ENCODE measurements around the gene LYRM7.

DNA sequence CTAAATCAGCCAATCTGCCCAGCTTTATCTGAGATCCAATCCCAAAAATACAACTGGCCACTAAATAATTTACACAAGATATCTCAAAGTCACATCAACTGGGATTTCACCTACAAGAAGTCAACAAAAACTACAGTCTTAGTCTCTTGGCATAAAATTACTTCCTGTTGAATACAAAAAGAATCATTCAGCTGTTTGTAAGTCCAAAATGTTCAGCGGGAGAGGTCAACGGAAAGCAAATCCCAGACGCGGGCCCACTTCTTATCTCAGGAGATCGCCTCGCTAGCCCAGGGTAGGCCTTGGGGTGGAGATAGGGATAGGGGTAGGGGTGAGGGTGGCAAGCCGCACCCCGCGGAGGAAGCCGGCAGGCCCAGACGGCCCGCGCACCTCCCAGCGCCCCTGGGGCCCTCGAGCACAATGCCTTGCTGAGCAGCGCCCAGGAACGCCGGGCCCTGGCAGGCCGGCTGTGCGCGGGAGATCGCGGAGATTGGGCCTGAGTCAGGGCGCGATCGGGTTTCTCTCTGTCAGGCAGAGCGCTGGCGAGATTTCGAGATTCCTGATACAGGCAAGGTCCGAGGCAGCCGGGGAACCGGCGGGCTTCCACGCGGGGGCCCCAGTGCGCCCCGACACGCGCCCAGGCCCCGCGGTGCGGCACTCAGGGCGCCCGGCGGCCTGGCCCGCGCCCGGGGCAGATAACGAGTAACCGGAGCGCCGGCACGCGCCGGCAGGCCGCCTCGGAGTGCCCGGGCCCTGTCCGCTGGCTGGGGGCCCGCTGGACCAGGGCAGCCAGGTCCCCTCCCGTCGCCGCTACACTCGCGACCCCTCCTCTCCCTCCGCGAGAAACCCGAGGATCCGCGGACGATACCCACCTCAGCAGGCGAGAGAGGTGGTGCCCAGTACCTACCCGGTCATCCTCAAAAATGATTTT is 6.3 kb upstream of the LYRM7 start:
- TF ChIP-seq, protein P1, sequence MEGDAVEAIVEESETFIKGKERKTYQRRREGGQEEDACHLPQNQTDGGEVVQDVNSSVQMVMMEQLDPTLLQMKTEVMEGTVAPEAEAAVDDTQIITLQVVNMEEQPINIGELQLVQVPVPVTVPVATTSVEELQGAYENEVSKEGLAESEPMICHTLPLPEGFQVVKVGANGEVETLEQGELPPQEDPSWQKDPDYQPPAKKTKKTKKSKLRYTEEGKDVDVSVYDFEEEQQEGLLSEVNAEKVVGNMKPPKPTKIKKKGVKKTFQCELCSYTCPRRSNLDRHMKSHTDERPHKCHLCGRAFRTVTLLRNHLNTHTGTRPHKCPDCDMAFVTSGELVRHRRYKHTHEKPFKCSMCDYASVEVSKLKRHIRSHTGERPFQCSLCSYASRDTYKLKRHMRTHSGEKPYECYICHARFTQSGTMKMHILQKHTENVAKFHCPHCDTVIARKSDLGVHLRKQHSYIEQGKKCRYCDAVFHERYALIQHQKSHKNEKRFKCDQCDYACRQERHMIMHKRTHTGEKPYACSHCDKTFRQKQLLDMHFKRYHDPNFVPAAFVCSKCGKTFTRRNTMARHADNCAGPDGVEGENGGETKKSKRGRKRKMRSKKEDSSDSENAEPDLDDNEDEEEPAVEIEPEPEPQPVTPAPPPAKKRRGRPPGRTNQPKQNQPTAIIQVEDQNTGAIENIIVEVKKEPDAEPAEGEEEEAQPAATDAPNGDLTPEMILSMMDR (conservative IDR thresholded peaks at IDR 0.05 in 1 of 2, IDR thresholded peaks at IDR 0.05 in 1 of 2; ENCODE audit: low read depth in 1 of 2, low read length in 2 of 2), result no peak
- TF ChIP-seq EZH2 (IDR thresholded peaks at IDR 0.05; ENCODE audit: low read length, missing control alignments), result no peak
